ENCODE measurements around the gene PGAP3. TPM values are rescaled to one million over a fixed set of nuclear protein-coding genes. Genes with fewer than 3 reads are reported as not detected.

PGAP3 gene
- total RNA-seq, 1 donor from 2014 or later: 9.7 TPM

DNA sequence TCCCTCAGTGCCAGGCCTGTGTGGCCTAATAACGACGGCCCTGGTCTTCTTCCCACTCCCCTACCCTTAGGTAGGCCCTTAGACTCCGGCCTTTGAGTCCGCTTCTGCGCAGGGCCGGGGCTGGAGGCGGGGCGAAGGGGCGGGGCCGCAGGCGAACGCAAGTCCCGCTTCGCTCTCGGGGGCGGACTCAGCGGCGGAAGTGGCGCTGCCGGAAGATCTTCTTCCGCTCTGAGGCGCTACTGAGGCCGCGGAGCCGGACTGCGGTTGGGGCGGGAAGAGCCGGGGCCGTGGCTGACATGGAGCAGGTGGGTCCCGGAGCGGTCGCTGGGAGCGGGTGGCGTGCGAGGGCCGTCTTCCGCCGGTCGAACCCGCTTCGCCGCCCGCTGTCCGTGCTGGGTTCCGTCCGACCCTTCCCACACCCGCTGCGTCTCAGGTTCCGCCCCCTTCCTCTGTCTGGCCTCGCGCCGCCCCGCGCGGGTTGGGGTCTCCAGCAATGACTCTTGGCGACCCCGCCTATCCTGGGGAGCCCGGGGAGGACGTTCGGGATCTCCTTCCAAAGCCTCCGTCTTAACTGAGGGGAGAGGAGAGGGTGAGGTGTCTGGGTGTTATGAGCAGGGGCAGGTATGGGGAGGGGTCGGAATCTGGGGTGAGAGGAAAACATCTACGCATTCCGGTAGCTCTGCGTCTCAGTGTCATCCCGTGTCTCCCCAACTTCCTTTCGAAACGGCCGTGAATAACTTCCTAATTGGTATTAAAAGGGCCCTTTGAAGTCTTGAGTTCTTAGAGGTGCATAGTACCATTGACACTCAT lies 50.7 kb downstream of the PGAP3 start, which contains the start of gene STARD3:
Gene STARD3 (plus strand): TSS at position 218 of the 810 bp plus-strand sequence. CDS start 16,388 bp downstream, outside the sequence.
- DNase-seq: peak; percentile 66

DNA sequence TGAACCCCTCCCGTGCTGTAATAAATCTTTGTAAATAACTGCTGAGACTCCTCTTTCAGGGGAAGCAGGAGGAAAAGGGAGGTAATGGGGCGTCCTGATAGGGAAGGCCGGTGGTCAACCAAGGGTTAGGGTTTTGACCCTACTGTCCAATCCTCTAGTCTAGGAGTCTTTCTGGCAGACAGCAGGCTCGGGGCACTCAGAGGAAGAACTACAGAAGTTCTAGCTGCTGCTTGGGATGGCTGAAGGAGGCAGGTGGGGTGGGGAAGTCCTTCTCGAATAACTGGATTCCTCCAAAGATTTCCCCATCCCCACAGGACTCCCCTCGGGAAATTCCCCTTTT lies 51.3 kb downstream of the PGAP3 start:
- no peak for DNase-seq

DNA sequence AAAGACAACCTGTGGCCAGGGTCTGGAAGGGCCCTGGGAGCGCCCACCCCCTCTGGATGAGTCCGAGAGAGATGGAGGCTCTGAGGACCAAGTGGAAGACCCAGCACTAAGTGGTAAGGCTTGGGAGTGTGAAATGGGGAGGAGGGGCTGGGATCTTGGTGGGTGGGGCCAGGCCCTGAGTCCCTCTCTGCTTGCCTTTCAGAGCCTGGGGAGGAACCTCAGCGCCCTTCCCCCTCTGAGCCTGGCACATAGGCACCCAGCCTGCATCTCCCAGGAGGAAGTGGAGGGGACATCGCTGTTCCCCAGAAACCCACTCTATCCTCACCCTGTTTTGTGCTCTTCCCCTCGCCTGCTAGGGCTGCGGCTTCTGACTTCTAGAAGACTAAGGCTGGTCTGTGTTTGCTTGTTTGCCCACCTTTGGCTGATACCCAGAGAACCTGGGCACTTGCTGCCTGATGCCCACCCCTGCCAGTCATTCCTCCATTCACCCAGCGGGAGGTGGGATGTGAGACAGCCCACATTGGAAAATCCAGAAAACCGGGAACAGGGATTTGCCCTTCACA lies 52.2 kb downstream of the PGAP3 start:
- no peak for DNase-seq

DNA sequence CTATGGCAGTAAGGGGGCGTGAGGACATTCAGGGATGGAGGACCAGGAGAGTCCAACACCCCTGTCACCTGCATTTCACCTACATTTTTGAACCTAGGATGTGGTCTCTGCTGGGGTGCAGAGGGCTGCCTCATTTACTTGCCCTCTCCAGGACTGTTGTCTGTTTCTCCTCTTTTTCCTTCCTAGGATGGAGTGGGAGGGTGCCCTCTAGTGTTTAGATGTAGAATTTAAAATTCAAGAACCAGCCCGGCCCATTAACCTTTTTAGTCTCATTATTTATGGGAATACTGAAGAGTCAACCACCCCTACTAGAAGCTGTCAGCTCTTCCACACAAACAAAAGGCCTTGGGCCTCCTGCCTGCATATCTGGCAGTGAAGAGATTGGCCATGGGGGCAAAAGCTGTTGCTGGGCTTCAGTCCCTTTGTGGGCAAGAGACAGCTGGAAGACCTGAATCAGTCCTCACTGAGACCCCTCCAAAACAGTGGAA lies 53.4 kb downstream of the PGAP3 start:
- DNase-seq: peak; percentile 15

DNA sequence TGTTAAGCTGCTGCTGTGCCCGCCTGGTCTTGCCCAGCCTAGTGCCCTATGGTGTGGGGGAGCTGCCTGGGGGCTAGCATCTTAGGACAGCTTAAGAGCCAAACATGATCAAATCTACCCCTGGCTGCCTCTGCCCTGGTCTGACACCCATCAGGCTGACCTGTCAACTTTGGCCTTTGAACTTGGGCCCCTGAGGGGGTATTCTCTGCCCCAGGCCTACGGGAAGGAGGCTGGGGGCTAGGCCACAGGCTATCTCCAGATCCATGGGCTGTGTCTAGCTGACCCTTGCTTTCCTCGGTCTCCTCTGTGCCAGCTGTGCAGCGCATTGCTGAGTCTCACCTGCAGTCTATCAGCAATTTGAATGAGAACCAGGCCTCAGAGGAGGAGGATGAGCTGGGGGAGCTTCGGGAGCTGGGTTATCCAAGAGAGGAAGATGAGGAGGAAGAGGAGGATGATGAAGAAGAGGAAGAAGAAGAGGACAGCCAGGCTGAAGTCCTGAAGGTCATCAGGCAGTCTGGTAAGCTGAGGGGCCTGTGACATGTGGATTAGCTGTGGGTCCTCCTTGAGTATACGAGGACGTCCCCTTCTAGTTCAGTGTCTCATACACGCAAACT lies 54.2 kb downstream of the PGAP3 start:
- DNase-seq: no peak

DNA sequence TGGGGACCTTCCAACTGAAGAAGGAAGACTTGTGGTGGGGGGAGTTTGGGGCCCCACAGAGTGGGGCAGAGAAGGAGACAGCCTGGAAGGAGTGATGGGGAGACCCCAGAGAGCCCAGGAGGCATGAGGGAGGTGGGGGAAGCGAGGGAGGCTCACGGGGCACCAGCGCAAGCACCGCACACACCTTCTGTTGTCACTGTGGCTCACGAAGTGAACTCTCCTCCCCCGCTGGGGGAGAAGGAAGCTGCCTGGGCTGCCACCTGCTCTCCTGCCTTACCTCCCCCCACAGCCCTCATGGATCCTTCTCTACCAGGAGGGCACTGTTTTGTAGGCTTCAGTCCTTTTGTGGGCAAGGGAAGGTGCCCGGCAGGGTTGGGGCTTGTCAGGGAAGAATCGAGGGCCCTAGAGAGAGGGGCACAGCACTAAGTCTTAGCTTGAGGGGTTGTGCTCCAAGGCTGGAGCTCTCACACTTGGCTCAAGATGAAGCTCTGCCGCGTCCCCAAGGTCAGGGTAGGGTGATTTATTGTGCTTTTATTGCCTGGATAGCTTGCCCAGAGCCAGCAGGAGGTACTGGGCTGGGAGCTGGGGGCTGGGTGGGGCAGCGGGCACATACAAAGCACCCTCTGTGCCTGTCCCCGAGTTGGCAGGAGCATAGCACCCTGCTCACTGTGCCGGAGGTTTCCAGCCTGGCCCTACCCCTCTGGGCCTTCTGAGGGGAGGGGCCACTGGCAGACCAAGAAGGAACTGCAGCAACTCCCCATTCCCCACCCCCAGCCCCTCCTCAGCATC lies 55.5 kb downstream of the PGAP3 start:
- no peak for DNase-seq

DNA sequence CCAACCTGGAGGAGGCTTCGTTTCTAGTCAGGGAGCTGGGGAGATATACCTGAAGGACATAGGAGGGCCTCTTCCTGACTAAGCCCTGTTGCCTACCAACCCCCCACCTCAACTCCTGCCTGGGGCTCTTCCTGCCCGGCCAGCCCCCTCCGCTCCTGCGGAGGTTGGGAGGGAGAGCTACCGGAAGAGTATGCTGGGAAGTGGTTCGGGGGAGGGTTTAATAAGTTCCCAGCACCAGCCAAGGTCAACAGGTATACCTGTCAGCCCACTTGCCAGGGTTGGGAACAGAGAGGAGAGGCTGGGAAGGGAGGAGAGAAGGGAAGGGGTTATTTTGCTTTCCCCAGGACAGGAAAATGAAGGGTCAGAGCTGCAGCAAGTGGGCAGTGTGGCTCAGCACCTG lies 56.5 kb downstream of the PGAP3 start:
- DNase-seq: no peak

DNA sequence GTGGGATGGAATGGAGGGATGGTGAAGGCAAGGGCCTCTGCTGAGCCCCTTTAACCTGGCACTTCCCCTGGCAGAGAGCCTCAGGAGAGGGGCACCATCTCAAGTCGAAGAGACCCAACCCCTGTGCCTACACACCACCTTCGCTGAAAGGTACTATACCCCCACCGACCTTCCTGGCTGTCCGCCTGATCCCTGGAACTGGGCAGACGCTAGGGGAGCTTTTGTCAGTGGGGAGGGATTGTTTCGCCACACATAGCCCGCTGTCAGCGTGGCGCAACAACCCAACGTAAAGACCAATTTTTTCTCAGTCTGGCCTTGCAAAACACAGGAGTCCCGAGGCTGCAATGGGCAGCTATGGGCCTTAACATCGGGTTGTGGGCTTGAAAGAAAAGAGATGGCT lies 58.0 kb downstream of the PGAP3 start:
- no peak for DNase-seq

DNA sequence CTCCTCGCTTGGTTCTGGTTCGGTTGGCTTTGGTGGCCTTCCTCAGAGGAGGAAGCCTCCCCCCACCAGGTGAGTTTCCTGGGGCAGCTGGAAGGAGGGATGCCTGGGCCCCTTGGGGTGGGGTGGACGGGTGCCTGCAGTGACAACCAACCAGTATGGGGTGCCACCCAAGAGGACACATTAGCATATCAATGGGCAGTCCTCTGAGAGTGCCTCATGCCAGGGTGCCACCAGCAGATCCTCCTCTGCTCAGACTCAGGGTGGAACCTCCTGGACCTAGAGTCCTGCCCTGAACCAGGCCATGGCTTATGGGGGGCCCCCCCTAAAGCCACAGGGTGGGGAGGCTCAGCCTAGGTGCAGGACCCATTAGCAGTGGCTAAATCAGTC lies 58.4 kb downstream of the PGAP3 start:
- DNase-seq: no peak

DNA sequence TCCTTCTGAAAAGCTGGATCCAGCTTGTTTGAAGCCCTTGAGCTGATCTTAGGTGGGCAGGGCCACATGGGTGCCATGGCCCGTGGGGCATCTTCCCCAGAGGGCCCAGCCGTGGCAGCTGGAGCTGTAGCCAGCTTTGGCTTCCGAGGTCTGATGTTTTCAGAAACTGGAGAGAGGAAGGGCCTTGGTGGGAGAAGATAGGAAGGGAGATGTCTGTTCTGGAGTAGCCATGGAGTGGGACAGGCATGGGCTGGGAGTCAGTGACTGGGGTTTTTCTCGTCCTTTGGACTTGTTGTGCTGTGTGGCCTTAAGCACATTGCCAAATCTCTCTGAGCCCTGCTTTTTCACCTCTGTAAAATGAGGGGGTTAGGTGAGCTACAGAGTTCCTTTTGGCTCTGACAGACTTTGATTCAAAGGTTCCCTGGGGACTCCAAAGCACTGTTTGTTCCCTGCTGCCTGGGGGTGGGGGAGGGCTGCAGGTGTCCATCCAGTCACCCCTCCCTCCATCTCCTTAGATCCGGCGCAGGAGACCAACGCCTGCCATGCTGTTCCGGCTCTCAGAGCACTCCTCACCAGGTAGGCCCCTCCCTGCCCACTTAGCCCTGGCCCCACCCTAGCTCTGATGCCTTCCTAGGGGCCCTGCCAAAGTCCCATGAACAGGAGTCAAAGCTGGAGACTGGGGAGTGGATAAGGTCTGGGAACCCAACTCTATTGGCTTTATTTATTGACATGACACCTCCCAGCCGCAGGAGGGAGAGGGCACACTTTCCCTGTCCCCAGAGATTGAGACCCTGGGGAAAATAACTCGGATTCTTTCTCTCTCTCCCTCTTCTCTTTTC lies 59.0 kb downstream of the PGAP3 start:
- no peak for DNase-seq

DNA sequence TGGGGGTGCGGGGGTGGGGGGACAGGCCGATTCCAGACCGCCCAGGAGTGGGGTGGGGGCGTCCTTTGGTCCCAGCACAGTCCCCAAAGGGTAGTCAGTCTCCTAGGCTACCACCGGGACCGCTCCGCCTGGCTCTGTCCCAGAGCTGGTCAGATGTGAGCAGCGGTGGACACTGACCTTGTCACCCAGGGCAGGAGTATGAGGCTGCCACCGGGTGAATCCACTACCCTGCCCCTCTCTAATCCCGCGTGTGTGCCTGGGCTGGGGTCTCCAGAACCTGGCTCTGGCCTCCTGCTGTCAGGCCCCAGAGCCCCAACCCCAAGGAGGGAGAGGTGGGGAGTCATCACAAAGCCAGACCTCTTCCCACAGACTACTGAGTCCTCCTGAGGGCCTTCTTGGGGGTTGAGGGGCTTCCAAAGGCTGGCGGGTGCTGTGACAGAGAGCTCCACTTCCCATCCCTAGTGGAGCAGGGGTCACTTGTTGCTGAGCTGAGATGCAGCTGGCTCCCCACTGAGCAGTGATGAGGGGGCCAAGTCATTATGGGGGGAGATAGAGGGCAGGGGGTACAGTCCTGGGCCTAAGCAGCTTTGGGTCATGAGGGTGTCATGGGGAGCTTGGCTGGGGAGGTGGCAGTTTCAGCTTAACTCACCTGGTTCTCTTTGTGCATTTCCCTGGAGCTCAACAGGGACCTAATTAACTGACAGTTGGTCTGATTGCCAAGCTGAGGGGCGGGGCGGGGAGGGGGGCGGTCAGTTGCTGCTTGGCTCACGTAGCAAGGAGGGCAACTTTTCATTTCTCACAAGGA lies 59.9 kb downstream of the PGAP3 start:
- no peak for DNase-seq

DNA sequence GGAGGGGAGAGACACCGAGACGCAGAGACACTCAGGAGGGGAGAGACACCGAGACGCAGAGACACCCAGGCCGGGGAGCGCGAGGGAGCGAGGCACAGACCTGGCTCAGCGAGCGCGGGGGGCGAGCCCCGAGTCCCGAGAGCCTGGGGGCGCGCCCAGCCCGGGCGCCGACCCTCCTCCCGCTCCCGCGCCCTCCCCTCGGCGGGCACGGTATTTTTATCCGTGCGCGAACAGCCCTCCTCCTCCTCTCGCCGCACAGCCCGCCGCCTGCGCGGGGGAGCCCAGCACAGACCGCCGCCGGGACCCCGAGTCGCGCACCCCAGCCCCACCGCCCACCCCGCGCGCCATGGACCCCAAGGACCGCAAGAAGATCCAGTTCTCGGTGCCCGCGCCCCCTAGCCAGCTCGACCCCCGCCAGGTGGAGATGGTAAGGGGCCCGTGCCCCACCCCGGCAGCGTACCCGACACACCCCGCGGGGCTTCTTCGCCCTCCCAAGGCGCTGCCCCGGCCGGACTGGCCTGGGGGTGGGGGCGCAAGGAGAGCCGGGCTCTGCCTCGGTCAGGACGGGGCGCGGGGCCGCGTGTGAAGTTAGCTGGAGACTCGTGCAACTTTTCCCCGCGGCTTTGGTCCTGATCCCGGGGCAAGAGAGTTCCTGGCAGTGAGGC lies 60.7 kb downstream of the PGAP3 start:
- DNase-seq: no peak

DNA sequence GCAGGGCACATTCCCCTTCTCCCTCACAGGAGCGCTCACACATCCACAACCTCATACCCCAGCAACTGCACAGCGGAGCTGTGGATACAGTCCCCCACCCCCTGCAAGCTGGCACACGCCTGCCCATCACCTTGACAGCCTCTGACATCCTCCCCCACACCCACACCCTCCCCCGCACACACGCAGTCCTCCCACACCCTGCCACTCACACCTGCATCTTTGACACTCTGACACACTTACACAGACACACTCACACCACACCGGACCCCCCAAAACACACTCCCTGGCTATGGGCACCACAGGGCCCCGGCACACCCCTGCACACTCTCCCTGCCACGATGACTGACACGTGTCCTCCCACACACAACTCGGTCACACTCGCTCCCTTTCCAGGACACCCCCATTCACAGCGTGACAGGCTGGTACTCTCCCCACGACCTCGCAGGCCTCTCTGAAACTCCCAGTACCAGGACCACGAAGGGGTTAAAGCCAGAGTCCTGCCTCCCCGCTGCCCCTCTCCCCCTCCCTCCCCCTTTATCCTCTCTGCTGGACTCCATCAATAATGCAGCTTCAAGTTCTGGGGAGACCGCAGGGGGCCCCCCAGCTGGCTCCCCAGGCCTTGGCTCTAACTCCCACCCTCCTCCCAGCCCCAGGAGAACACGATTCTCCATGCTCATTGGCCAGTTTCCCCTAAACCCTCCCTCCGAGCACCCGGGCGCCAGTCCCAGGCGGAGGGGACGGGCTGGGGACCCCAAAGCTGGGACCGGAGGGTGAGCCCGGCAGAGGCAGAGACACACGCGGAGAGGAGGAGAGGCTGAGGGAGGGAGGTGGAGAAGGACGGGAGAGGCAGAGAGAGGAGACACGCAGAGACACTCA lies 61.4 kb downstream of the PGAP3 start, which contains the start of gene PPP1R1B:
Gene PPP1R1B (plus strand): TSS at position 782 of the 876 bp plus-strand sequence. CDS start 441 bp downstream, outside the sequence.
- no peak for DNase-seq

DNA sequence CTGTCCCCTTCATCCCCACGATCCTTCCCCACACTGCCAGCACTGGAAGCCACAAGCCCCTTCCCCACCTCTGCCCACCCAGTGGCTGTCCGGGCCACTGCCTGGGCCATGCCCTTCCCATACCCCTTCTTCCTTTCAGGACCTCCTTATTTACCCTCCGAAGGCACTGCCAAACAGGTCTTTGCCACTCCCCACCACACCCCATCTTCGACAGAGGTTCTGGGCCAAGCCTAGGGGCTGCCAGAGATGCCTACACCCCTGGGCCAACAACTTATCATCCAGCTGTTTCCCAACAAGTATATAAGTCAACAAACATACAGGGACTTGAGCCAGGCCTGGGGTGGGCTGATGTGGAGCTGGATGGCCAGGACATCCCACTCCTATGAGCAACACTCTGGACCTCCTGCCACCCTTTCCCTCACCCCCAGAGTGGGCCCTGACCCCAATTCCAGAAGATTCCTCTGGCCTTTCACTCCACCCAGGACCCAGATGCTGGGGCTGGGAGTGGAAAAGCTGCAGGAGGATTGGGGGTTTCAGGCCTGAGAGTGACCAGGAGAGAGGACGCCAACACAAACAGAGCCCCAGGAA lies 62.6 kb downstream of the PGAP3 start:
- DNase-seq: no peak

DNA sequence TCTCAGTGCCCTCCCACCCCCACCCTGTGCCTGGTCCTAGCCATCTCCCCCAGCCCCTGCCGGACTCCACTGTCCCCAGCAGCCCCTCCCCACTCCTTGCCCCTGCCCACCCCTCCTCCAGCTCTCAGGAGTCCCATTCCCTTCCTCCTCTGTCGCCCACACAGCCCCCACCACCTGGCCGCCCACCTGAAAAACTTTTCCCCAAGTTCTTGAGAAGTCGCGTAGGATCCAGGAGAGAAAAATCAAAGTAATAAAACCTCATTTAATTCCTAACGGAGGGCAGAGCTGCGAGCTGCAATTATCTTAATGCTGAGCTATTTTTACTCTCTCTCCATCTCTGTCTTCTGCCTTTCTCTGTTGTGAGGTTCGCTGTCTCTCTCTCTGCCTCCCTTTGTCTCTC lies 63.5 kb downstream of the PGAP3 start:
- DNase-seq: no peak

DNA sequence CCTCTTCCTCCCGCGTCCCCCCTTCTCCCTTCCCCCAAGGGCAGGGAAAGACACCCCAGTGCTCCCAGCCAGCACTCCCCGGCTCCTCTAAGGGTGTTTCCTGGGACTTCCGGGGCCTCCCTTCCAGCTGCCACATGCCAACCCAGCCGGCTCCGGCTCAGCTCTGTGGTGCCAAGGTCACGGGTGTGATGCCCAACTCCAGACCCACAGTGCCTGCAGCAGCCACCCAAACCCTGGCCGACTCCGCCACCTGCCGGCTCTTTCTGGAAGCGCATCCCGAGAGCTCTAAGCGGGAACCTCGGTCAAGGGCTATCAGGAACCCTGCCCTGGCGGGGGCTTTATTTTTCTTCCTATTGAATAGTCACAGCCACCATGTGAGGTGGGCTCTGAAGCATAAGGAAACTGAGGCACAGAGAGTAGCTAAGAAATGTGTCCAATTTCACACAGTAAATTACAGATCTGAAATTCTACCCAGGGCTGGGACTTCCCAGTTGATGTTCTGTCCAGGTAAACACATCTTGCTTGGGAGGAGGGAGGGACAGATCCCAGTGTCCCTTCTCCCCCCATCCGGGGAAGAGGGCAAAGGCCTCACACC lies 64.4 kb downstream of the PGAP3 start:
- DNase-seq: peak; percentile 43

DNA sequence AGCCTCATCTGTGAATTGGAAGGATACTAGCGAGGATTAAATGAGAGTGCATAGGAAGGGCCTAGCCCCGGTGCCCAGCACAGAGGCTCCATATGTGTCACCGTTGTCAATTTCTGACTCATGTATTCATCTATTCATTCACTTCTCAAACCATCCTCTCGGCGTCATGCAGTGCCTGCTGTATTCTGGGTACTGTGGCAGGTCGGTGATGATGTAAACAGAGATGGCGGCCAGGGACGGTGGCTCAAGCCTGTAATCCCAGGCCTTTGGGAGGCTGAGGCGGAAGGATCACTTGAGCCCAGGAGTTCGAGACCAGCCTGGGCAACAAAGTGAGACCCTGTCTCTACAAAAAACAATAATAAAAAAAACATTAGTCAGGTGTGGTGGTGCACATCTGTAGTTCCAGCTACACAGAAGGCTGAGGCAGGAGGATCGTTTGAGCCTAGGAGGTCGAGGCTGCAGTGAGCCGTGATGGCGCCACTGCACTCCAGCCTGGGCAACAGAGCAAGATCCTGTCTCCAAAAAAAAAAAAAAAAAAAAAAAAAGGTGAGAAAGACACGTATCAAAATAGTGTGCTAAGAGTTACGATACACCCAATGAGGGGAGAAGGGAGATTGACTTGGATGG lies 65.4 kb downstream of the PGAP3 start:
- no peak for DNase-seq

All from skin of body (tissue), 2 donors.